ENCODE measurements around the gene RASA3. TPM values are rescaled to one million over a fixed set of nuclear protein-coding genes. Genes with fewer than 3 reads are reported as not detected.

The RASA3 gene
- total and polyA plus RNA-seq, 2 of the 4 experiments (the other 2 are of a cell fraction): 21.0 to 31.4 TPM

- Histone ChIP-seq H4K91ac (ENCODE audit: insufficient read depth, low read depth, low read length) (no peak overlapping the region), H2BK20ac (ENCODE audit: low read depth, low read length) (no peak overlapping the region), H2AK9ac (replicated peaks; ENCODE audit: low read depth, low read length, poor library complexity) (no peak overlapping the region), H2BK15ac (ENCODE audit: low read depth, low read length) (no peak overlapping the region), H3K79me1 (ENCODE audit: low read depth in 1 of 2, low read length in 2 of 2) (peaks cover 19 to 86% of the 10 kb centered on the region in 2 experiments), H3K9ac (ENCODE audit: low read depth, low read length) (no peak overlapping the region; the same call in 1 of the 2 replicates), H4K20me1 (ENCODE audit: insufficient read depth, low read length) (peaks cover 88% of the 10 kb centered on the region), H4K5ac (ENCODE audit: low read depth, low read length) (peak overlapping the region; percentile 11; the same call in 1 of the 2 replicates), H2AFZ (replicated peaks; ENCODE audit: low read length, poor library complexity) (no peak overlapping the region), H3K4me1 (ENCODE audit: control insufficient read depth, insufficient read depth, low read length) (peaks cover 37% of the 10 kb centered on the region), H4K8ac (ENCODE audit: low read depth in 2 of 2, low read length in 2 of 2) (peak overlapping the region in 1 of 2 experiments; percentile 54; a peak in 2 of 4 replicates), H3K4me2 (ENCODE audit: low read depth, low read length) (peak overlapping the region; percentile 74; the same call in 1 of the 2 replicates), H2BK120ac (ENCODE audit: low read depth, low read length) (no peak overlapping the region), H2AK5ac (ENCODE audit: low read depth, low read length) (no peak overlapping the region), H3K14ac (replicated peaks; ENCODE audit: low read depth, low read length) (no peak overlapping the region), H3K9me3 (ENCODE audit: control insufficient read depth, insufficient read depth, low read length) (no peaks in the 10 kb centered on the region), H2BK5ac (ENCODE audit: low read depth, low read length, poor library complexity, severe bottlenecking) (no peak overlapping the region), H3K4ac (ENCODE audit: low read depth, low read length) (no peak overlapping the region), H3K27me3 (ENCODE audit: control insufficient read depth, insufficient read depth, low read length) (no peaks in the 10 kb centered on the region), H3K27ac (ENCODE audit: insufficient read depth, low read length) (peak overlapping the region; percentile 30), H3K56ac (ENCODE audit: extremely low read depth, insufficient read depth, low read length) (no peak overlapping the region), H3K4me3 (ENCODE audit: insufficient read depth, low read depth, low read length) (no peak overlapping the region), H3K9me1 (ENCODE audit: insufficient read depth, low read length) (peaks cover 37% of the 10 kb centered on the region), H3K18ac (ENCODE audit: low read depth, low read length) (0 out of 2 replicates have a peak overlapping the region, but pooled peaks have one; percentile 51), H3K36me3 (ENCODE audit: control insufficient read depth, insufficient read depth, low read length) (peaks cover 32% of the 10 kb centered on the region), H3K23ac (ENCODE audit: low read depth, low read length) (peak overlapping the region; percentile 66; the same call in 1 of the 2 replicates)
- in situ Hi-C loops (cut with MboI; ENCODE audit: low sequenced_read_pairs) (no loop called here), intact Hi-C loops (cut with micrococcal nuclease) (loop anchor here (2.0 kb wide), 1 partner anchor 98 kb away; the partner anchor contains the start of gene RASA3), dilution Hi-C loops (cut with HindIII; ENCODE audit: low sequenced_read_pairs, unreplicated experiment) (no loop called here)
- DNase-seq (no peak), ATAC-seq (ENCODE audit: low read depth) (no peak)
- 78% methylated on average over 4 of the region's 10 CpGs; no CpG with 5 or more reads in 1 of the 2 experiments for WGBS, 2 experiments (ENCODE audit: extremely low coverage in 2 of 2, insufficient read length in 1 of 2)
- POLR2A ChIA-PET (ENCODE audit: unreplicated experiment): no interaction called here
- CTCF ChIA-PET: no interaction called here
- no TSS peak for BruUV-seq (replicated peaks)
- TF ChIP-seq ELK1 (IDR thresholded peaks at IDR 0.05; ENCODE audit: borderline replicate concordance, low read depth, low read length): no peak
- TF ChIP-seq RCOR1 (IDR thresholded peaks at IDR 0.05; ENCODE audit: insufficient replicate concordance, low read length): no peak
- TF ChIP-seq NFE2L2 (IDR thresholded peaks at IDR 0.05; ENCODE audit: low read depth, low read length): no peak
- TF ChIP-seq FOS (IDR thresholded peaks at IDR 0.05; ENCODE audit: low read depth, low read length): no peak
- TF ChIP-seq RFX5 (IDR thresholded peaks at IDR 0.05; ENCODE audit: low read depth, low read length): no peak
- TF ChIP-seq CHD1 (IDR thresholded peaks at IDR 0.05; ENCODE audit: low read depth, low read length): no peak
- TF ChIP-seq MAZ (IDR thresholded peaks at IDR 0.05; ENCODE audit: borderline replicate concordance, low read depth, low read length): no peak
- TF ChIP-seq POLR2A (IDR thresholded peaks at IDR 0.05; ENCODE audit: low read depth, low read length): no peak
- TF ChIP-seq RAD21 (IDR thresholded peaks at IDR 0.05; ENCODE audit: low read length): no peak
- no peak for TF ChIP-seq USF2 (IDR thresholded peaks at IDR 0.05; ENCODE audit: low read depth, low read length)
- TF ChIP-seq MAFK (IDR thresholded peaks at IDR 0.05; ENCODE audit: low read depth, low read length): no peak
- no peak for TF ChIP-seq SMC3 (IDR thresholded peaks at IDR 0.05; ENCODE audit: low read depth, low read length)
- no peak for TF ChIP-seq CTCF (conservative IDR thresholded peaks at IDR 0.05; ENCODE audit: low read depth, low read length)
- TF ChIP-seq MXI1 (IDR thresholded peaks at IDR 0.05; ENCODE audit: borderline replicate concordance, low read depth, low read length): no peak
- no peak for TF ChIP-seq BHLHE40 (IDR thresholded peaks at IDR 0.05; ENCODE audit: low read depth, low read length)
- no peak for TF ChIP-seq CEBPB (IDR thresholded peaks at IDR 0.05; ENCODE audit: low read depth, low read length)
Observed at GRCh38 chr13:114035186-114035582, 97.2 kb downstream of the RASA3 start.

All from IMR-90 (cell line).